ENCODE measurements around the gene MATCAP1. TPM values are rescaled to one million over a fixed set of nuclear protein-coding genes. Genes with fewer than 3 reads are reported as not detected.

MATCAP1 gene
- polyA plus RNA-seq, 1 donor (not counting 4 experiments of a cell fraction or from before 2014, with no cell fraction given): 13.3 TPM

DNA sequence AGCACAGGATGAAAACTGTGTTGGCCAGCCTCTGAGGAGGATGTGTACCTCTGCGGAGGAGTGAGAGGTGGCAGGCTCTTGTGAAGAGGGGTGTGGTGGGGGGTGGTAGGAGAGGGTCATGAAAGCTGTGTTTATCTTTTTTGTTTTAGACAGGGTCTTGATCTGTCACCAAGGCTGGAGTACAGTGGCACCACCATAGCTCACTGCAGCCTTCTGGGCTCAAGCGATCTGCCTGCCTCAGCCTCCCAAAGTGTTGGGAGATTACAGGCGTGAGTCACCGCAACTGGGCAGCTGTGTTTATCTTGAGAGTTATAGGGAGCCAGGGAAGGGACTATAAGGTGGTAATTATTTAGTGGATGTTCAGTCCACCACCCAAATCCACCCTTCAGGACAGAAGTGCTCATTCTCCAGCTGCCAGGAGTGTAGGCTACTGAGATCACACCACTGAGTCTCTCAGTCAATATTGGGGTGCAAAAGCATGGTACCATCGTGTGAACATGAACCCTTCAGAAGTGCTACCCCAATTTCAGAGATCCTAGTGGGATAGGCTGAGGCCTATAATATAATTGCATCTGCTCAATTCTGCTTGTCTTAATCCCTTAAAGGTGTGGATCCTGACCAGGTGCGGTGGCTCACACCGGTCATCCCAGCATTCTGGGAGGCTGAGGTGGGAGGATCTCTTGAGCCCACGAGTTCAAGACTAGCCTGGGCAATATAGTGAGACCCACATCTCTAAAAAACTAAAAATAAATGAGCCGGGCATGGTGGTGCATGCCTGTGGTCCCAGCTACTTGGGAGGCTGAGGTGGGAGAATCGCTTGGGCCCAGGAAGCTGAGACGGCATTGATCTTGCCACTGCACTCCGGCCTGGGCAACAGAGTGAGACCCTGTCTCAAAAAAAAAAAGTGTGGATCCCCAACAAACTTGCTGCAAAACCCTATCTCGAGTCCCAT, 7.0 kb upstream of the MATCAP1 start:
- H3K27ac ChIP-seq (ENCODE audit: control insufficient read depth, insufficient read depth, low read length): no peak overlapping the region
- H3K27me3 ChIP-seq (ENCODE audit: control insufficient read depth, extremely low read depth, insufficient read depth, low read length): no peaks in the 10 kb centered on the region
- H3K4me2 ChIP-seq (ENCODE audit: control insufficient read depth, extremely low read depth, insufficient read depth, low read depth, low read length): no peak overlapping the region
- H3K4me1 ChIP-seq (ENCODE audit: control insufficient read depth, extremely low read depth, insufficient read depth, low read length): peaks cover 15% of the 10 kb centered on the region
- H3K4me3 ChIP-seq (ENCODE audit: control insufficient read depth in 2 of 3, extremely low read depth in 1 of 3, insufficient read depth in 2 of 3, low read depth in 1 of 3, low read length in 3 of 3): no peak overlapping the region
- peaks cover 17 to 23% of the 10 kb centered on the region in 2 experiments for H3K36me3 ChIP-seq (ENCODE audit: control insufficient read depth in 2 of 2, extremely low read depth in 1 of 2, insufficient read depth in 2 of 2, low read length in 2 of 2)
- H3K9ac ChIP-seq (ENCODE audit: control insufficient read depth, extremely low read depth, insufficient read depth, low read length): no peak overlapping the region
- dilution Hi-C loops (cut with MboI; ENCODE audit: extremely low pct_ligation_motif_present, low sequenced_read_pairs): no loop called here
- DNase-seq (ENCODE audit: low read depth, low spot score) (no peak), FAIRE-seq (no peak)
- H3K79me2 ChIP-seq (ENCODE audit: control insufficient read depth, insufficient read depth, low read length): peaks cover 36% of the 10 kb centered on the region
- no peak overlapping the region for H2AFZ ChIP-seq (ENCODE audit: control insufficient read depth, low read length)
- TF ChIP-seq CTCF (optimal IDR thresholded peaks at IDR 0.05 in 1 of 3, IDR thresholded peaks at IDR 0.05 in 1 of 3, conservative IDR thresholded peaks at IDR 0.05 in 1 of 3; ENCODE audit: extremely low read depth in 1 of 3, insufficient read depth in 2 of 3, low read length in 3 of 3): no peak
- no peak for TF ChIP-seq EZH2 (IDR thresholded peaks at IDR 0.05; ENCODE audit: low read length)
- H4K20me1 ChIP-seq (ENCODE audit: control insufficient read depth, extremely low read depth, insufficient read depth, low read length): peaks cover 4% of the 10 kb centered on the region
- peaks cover 4% of the 10 kb centered on the region for H3K9me1 ChIP-seq (ENCODE audit: control insufficient read depth, extremely low read depth, insufficient read depth, low read length)
- H3K9me3 ChIP-seq (ENCODE audit: control insufficient read depth, low read depth, low read length): no peaks in the 10 kb centered on the region

- H4K20me1 ChIP-seq (ENCODE audit: control insufficient read depth, extremely low read depth, insufficient read depth, low read length): peaks cover 4% of the 10 kb centered on the region
- H3K4me1 ChIP-seq (ENCODE audit: control insufficient read depth, extremely low read depth, insufficient read depth, low read length): peaks cover 18% of the 10 kb centered on the region
- H3K9ac ChIP-seq (ENCODE audit: control insufficient read depth, extremely low read depth, insufficient read depth, low read length): no peak within 1 kb of the TSS
- no peak within 1 kb of the TSS for H3K27ac ChIP-seq (ENCODE audit: control insufficient read depth, insufficient read depth, low read length)
- H3K4me2 ChIP-seq (ENCODE audit: control insufficient read depth, extremely low read depth, insufficient read depth, low read depth, low read length): no peak within 1 kb of the TSS
- no peak for DNase-seq (ENCODE audit: low read depth, low spot score)
- no peak for FAIRE-seq
- TF ChIP-seq CTCF (optimal IDR thresholded peaks at IDR 0.05 in 1 of 3, IDR thresholded peaks at IDR 0.05 in 1 of 3, conservative IDR thresholded peaks at IDR 0.05 in 1 of 3; ENCODE audit: extremely low read depth in 1 of 3, insufficient read depth in 2 of 3, low read length in 3 of 3): no peak
- TF ChIP-seq EZH2 (IDR thresholded peaks at IDR 0.05; ENCODE audit: low read length): no peak
- dilution Hi-C loops (cut with MboI; ENCODE audit: extremely low pct_ligation_motif_present, low sequenced_read_pairs): no loop called here
- no peaks in the 10 kb centered on the region for H3K9me3 ChIP-seq (ENCODE audit: control insufficient read depth, low read depth, low read length)
- peaks cover 13 to 17% of the 10 kb centered on the region in 2 experiments for H3K36me3 ChIP-seq (ENCODE audit: control insufficient read depth in 2 of 2, extremely low read depth in 1 of 2, insufficient read depth in 2 of 2, low read length in 2 of 2)
- H3K27me3 ChIP-seq (ENCODE audit: control insufficient read depth, extremely low read depth, insufficient read depth, low read length): no peaks in the 10 kb centered on the region
- H2AFZ ChIP-seq (ENCODE audit: control insufficient read depth, low read length): no peak within 1 kb of the TSS
- peaks cover 4% of the 10 kb centered on the region for H3K9me1 ChIP-seq (ENCODE audit: control insufficient read depth, extremely low read depth, insufficient read depth, low read length)
- H3K4me3 ChIP-seq (ENCODE audit: control insufficient read depth in 2 of 3, extremely low read depth in 1 of 3, insufficient read depth in 2 of 3, low read depth in 1 of 3, low read length in 3 of 3): no peak within 1 kb of the TSS
- H3K79me2 ChIP-seq (ENCODE audit: control insufficient read depth, insufficient read depth, low read length): peaks cover 31% of the 10 kb centered on the region
Observed at GRCh38 chr16:67190041-67190440, 6.3 kb upstream of the MATCAP1 start, which contains the start of gene EXOC3L1. Gene EXOC3L1 (minus strand): TSS chr16:67190136. CDS start chr16:67189676, 460 bp downstream.
